ENCODE results near the gene CDC14B. TPM values are rescaled to one million over a fixed set of nuclear protein-coding genes. Genes with fewer than 3 reads are reported as not detected.

The CDC14B gene
- total and polyA plus RNA-seq, 2 of the 4 experiments (the other 2 are of a cell fraction), result 9.7 to 26.3 TPM

DNA sequence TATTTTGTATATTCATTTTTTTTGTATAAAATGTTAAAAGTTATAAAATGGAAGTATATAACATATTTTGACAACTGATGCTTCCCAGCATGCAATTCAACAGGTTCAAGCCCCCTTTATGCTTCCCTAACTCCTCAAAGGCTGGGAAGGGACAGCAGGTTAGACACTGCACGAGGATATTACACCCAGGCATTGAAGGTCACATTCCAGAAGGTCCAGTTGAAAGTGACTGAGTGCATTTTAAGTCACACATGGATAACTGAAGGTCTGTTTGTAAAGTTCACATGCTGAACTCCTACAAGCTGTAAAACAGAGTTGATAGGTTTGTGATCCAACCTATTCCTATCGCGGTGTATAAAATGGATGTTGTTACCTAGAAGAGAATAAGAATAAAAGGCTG lies 21.9 kb upstream of the CDC14B start:
- POLR2A ChIA-PET (ENCODE audit: unreplicated experiment), result no interaction called here
- no CpG with 5 or more reads among the region's 3 CpGs for WGBS, 2 experiments (ENCODE audit: extremely low coverage in 2 of 2, insufficient read length in 1 of 2)
- CTCF ChIA-PET, result interaction anchor here (0.6 kb wide), 1 partner anchor 13 kb away, joined by 3 read pairs; no protein-coding TSS in a partner anchor

More for the DNA sequence above, 21.9 kb upstream of the CDC14B start:
- Histone ChIP-seq H3K79me1 (ENCODE audit: low read depth in 1 of 2, low read length in 2 of 2) (no peaks in the 10 kb centered on the region), H3K23ac (ENCODE audit: low read depth, low read length) (no peak overlapping the region), H2AK5ac (ENCODE audit: low read depth, low read length) (no peak overlapping the region), H3K9me3 (ENCODE audit: control insufficient read depth, insufficient read depth, low read length) (no peaks in the 10 kb centered on the region), H2BK15ac (ENCODE audit: low read depth, low read length) (no peak overlapping the region), H4K5ac (ENCODE audit: low read depth, low read length) (no peak overlapping the region; the same call in 1 of the 2 replicates), H2BK120ac (ENCODE audit: low read depth, low read length) (no peak overlapping the region), H3K27me3 (ENCODE audit: control insufficient read depth, insufficient read depth, low read length) (no peaks in the 10 kb centered on the region), H3K27ac (ENCODE audit: insufficient read depth, low read length) (no peak overlapping the region), H3K4me1 (ENCODE audit: control insufficient read depth, insufficient read depth, low read length) (peaks cover 1% of the 10 kb centered on the region; the same call in 1 of the 2 replicates), H3K9me1 (ENCODE audit: insufficient read depth, low read length) (peaks cover 2% of the 10 kb centered on the region; the same call in 1 of the 2 replicates), H3K4ac (ENCODE audit: low read depth, low read length) (no peak overlapping the region), H2AFZ (replicated peaks; ENCODE audit: low read length, poor library complexity) (no peak overlapping the region), H3K4me3 (ENCODE audit: insufficient read depth, low read depth, low read length) (no peak overlapping the region), H3K36me3 (ENCODE audit: control insufficient read depth, insufficient read depth, low read length) (peaks cover 8% of the 10 kb centered on the region; the same call in 1 of the 2 replicates), H3K14ac (replicated peaks; ENCODE audit: low read depth, low read length) (no peak overlapping the region), H4K20me1 (ENCODE audit: insufficient read depth, low read length) (no peaks in the 10 kb centered on the region), H3K18ac (ENCODE audit: low read depth, low read length) (no peak overlapping the region), H4K8ac (ENCODE audit: low read depth in 2 of 2, low read length in 2 of 2) (no peak overlapping the region), H3K9ac (ENCODE audit: low read depth, low read length) (no peak overlapping the region), H2BK20ac (ENCODE audit: low read depth, low read length) (no peak overlapping the region), H2AK9ac (replicated peaks; ENCODE audit: low read depth, low read length, poor library complexity) (no peak overlapping the region), H4K91ac (ENCODE audit: insufficient read depth, low read depth, low read length) (no peak overlapping the region), H3K4me2 (ENCODE audit: low read depth, low read length) (no peak overlapping the region), H3K56ac (ENCODE audit: extremely low read depth, insufficient read depth, low read length) (no peak overlapping the region), H2BK5ac (ENCODE audit: low read depth, low read length, poor library complexity, severe bottlenecking) (no peak overlapping the region)
- DNase-seq (no peak), ATAC-seq (ENCODE audit: low read depth) (no peak)
- dilution Hi-C loops (cut with HindIII; ENCODE audit: low sequenced_read_pairs, unreplicated experiment) (no loop called here), in situ Hi-C loops (cut with MboI; ENCODE audit: low sequenced_read_pairs) (no loop called here), intact Hi-C loops (cut with micrococcal nuclease) (no loop called here)
- TF ChIP-seq RAD21 (IDR thresholded peaks at IDR 0.05; ENCODE audit: low read length) (no peak), CEBPB (IDR thresholded peaks at IDR 0.05; ENCODE audit: low read depth, low read length) (no peak), NFE2L2 (IDR thresholded peaks at IDR 0.05; ENCODE audit: low read depth, low read length) (no peak), CHD1 (IDR thresholded peaks at IDR 0.05; ENCODE audit: low read depth, low read length) (no peak), MXI1 (IDR thresholded peaks at IDR 0.05; ENCODE audit: borderline replicate concordance, low read depth, low read length) (no peak)
- TF ChIP-seq, protein P1, sequence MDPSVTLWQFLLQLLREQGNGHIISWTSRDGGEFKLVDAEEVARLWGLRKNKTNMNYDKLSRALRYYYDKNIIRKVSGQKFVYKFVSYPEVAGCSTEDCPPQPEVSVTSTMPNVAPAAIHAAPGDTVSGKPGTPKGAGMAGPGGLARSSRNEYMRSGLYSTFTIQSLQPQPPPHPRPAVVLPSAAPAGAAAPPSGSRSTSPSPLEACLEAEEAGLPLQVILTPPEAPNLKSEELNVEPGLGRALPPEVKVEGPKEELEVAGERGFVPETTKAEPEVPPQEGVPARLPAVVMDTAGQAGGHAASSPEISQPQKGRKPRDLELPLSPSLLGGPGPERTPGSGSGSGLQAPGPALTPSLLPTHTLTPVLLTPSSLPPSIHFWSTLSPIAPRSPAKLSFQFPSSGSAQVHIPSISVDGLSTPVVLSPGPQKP (IDR thresholded peaks at IDR 0.05; ENCODE audit: borderline replicate concordance, low read depth, low read length), result no peak
- TF ChIP-seq, protein P2, sequence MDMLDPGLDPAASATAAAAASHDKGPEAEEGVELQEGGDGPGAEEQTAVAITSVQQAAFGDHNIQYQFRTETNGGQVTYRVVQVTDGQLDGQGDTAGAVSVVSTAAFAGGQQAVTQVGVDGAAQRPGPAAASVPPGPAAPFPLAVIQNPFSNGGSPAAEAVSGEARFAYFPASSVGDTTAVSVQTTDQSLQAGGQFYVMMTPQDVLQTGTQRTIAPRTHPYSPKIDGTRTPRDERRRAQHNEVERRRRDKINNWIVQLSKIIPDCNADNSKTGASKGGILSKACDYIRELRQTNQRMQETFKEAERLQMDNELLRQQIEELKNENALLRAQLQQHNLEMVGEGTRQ (IDR thresholded peaks at IDR 0.05; ENCODE audit: low read depth, low read length), result no peak
- BruUV-seq (replicated peaks), result no TSS peak

Data from IMR-90 (cell line).